B cell (primary cell): ENCODE data around the gene CROT.

Source experiments
- CTCF ChIP-seq: fragments of 200-600 bp; IDR thresholded peaks from one replicate; pipeline ENCODE4 v1.8.0; 2022; ENCODE audit warnings: antibody characterized with exemption, mild to moderate bottlenecking
- EZH2 ChIP-seq: IDR thresholded peaks from 2 replicates; pipeline ENCODE4 v1.6.1; 2012; ENCODE audit warnings: borderline replicate concordance, low read depth, mild to moderate bottlenecking, moderate library complexity, low read length; ENCODE audit not compliant: insufficient read depth, poor library complexity, severe bottlenecking

- no peak for TF ChIP-seq CTCF
- no peak for TF ChIP-seq EZH2
These were observed 67.6 kb downstream of the CROT start for GRCh38 chr7:87413029-87413428.
